ENCODE measurements around the gene MAPKAPK5. TPM values are rescaled to one million over a fixed set of nuclear protein-coding genes. Genes with fewer than 3 reads are reported as not detected.
"Not testable (repeated sequence)": the region's sequence is repeated elsewhere in the genome, so short reads cannot be mapped to it uniquely, and the experiment has no call there.

MAPKAPK5 gene
- total and polyA plus RNA-seq, 2 donors (not counting 3 experiments of a cell fraction or from before 2014, with no cell fraction given): 22.8 to 47.1 TPM

DNA sequence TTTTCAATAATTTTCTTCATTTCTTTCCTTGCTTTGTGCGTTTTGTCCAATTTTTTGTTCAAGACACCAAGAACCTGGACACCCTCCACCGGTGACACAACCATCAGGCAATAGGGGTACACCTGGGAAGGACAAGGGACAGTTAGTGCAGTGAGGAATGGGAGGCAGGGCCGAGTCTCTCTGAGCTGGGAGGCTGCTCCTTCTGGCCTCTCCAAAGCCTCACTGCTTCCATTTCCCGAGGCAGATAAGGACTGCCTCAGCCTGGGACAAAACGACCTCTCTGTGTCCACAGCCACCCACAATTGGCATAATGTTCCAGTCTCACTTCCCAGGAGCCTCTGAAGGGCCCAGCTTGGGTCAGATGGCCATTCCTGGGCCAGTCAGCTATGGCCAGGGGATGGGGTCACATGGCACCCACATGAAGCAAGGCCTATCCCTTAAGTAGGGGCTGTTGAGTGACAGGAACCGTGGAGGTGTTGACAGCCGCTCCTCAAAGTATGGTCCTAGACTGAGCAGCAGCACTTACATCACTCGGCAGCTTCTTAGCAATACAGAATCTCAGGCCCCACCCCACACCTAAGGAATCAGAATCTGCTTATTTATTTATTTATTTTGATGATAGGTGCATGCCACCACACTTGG lies 13.6 kb upstream of the MAPKAPK5 start:
- no peak for FAIRE-seq
- dilution Hi-C loops (cut with MboI; ENCODE audit: extremely low pct_ligation_motif_present, low sequenced_read_pairs): no loop called here
- POLR2A ChIA-PET: no interaction called here

GRCh38 chr12:111829635-111830034 lies 12.4 kb upstream of the MAPKAPK5 start:
- H4K20me1 ChIP-seq (replicated peaks; ENCODE audit: control insufficient read depth, extremely low read depth, insufficient read depth, low read length); H3K27ac ChIP-seq (ENCODE audit: insufficient read depth, low read depth, low read length); H3K4me1 ChIP-seq (ENCODE audit: control insufficient read depth, extremely low read depth, insufficient read depth, low read length); H3K9me1 ChIP-seq (replicated peaks; ENCODE audit: control insufficient read depth, extremely low read depth, insufficient read depth, low read length); H3K79me2 ChIP-seq (ENCODE audit: control insufficient read depth, insufficient read depth, low read length); FAIRE-seq; dilution Hi-C loops (cut with MboI; ENCODE audit: extremely low pct_ligation_motif_present, low sequenced_read_pairs); H3K36me3 ChIP-seq (ENCODE audit: control insufficient read depth in 2 of 2, extremely low read depth in 1 of 2, insufficient read depth in 2 of 2, low read length in 2 of 2); POLR2A ChIA-PET; CTCF ChIA-PET; H3K9me3 ChIP-seq (replicated peaks; ENCODE audit: control insufficient read depth, insufficient read depth, low read length); H3K9ac ChIP-seq (replicated peaks; ENCODE audit: extremely low read depth, insufficient read depth, low read length); BruUV-seq (replicated peaks); H3K27me3 ChIP-seq (ENCODE audit: control insufficient read depth in 2 of 2, insufficient read depth in 2 of 2, low read length in 2 of 2); DNase-seq (ENCODE audit: low read depth, low spot score); intact Hi-C loops (cut with micrococcal nuclease); H2AFZ ChIP-seq (ENCODE audit: low read depth, low read length); H3K4me3 ChIP-seq (replicated peaks in 1 of 3; ENCODE audit: insufficient read depth in 1 of 3, low read depth in 1 of 3, low read length in 3 of 3); H3K4me2 ChIP-seq (ENCODE audit: insufficient read depth, low read length): not testable (repeated sequence)

More for the DNA sequence above, 13.6 kb upstream of the MAPKAPK5 start:
- no TSS peak for BruUV-seq (replicated peaks)
- intact Hi-C loops (cut with micrococcal nuclease): no loop called here
- DNase-seq (ENCODE audit: low read depth, low spot score): no peak
- Histone ChIP-seq H3K36me3 (ENCODE audit: control insufficient read depth in 2 of 2, extremely low read depth in 1 of 2, insufficient read depth in 2 of 2, low read length in 2 of 2) (no peaks in the 10 kb centered on the region), H3K9me1 (replicated peaks; ENCODE audit: control insufficient read depth, extremely low read depth, insufficient read depth, low read length) (no peaks in the 10 kb centered on the region), H3K79me2 (ENCODE audit: control insufficient read depth, insufficient read depth, low read length) (no peaks in the 10 kb centered on the region), H3K9me3 (replicated peaks; ENCODE audit: control insufficient read depth, insufficient read depth, low read length) (no peaks in the 10 kb centered on the region), H3K4me1 (ENCODE audit: control insufficient read depth, extremely low read depth, insufficient read depth, low read length) (no peaks in the 10 kb centered on the region), H3K27ac (ENCODE audit: insufficient read depth, low read depth, low read length) (no peak overlapping the region), H4K20me1 (replicated peaks; ENCODE audit: control insufficient read depth, extremely low read depth, insufficient read depth, low read length) (no peaks in the 10 kb centered on the region), H3K4me3 (replicated peaks in 1 of 3; ENCODE audit: insufficient read depth in 1 of 3, low read depth in 1 of 3, low read length in 3 of 3) (no peak overlapping the region), H3K27me3 (ENCODE audit: control insufficient read depth in 2 of 2, insufficient read depth in 2 of 2, low read length in 2 of 2) (peaks cover 4 to 7% of the 10 kb centered on the region in 2 experiments), H3K4me2 (ENCODE audit: insufficient read depth, low read length) (no peak overlapping the region), H2AFZ (ENCODE audit: low read depth, low read length) (no peak overlapping the region), H3K9ac (replicated peaks; ENCODE audit: extremely low read depth, insufficient read depth, low read length) (no peak overlapping the region)
- no peak for TF ChIP-seq FOS (IDR thresholded peaks at IDR 0.05; ENCODE audit: borderline replicate concordance, insufficient read depth, low read length)
- TF ChIP-seq EZH2 (IDR thresholded peaks at IDR 0.05; ENCODE audit: borderline replicate concordance, low read depth, low read length, severe bottlenecking): no peak
- TF ChIP-seq MAX (IDR thresholded peaks at IDR 0.05; ENCODE audit: insufficient read depth, insufficient read length): no peak
- no peak for TF ChIP-seq GATA2 (IDR thresholded peaks at IDR 0.05; ENCODE audit: insufficient read depth, insufficient read length, low read depth, low read length)
- CTCF ChIA-PET: no interaction called here

DNA sequence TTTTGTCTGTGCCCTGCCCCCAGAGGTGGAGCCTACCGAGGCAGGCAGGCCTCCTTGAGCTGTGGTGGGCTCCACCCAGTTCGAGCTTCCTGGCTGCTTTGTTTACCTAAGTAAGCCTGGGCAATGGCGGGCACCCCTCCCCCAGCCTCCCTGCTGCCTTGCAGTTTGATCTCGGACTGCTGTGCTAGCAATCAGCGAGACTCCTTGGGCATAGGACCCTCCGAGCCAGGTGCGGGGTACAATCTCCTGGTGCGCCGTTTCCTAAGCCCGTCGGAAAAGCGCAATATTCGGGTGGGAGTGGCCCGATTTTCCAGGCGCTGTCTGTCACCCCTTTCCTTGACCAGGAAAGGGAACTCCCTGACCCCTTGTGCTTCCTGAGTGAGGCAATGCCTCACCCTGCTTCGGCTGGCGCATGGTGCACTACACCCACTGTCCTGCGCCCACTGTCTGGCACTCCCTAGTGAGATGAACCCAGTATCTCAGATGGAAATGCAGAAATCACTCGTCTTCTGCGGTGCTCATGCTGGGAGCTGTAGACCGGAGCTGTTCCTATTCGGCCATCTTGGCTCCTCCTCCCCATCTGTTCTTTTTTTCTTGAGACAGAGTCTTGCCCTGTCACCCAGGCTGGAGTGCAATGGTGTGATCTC lies 7.2 kb upstream of the MAPKAPK5 start:
- CTCF ChIA-PET; H3K9me1 ChIP-seq (replicated peaks; ENCODE audit: control insufficient read depth, extremely low read depth, insufficient read depth, low read length); intact Hi-C loops (cut with micrococcal nuclease); POLR2A ChIA-PET; H3K9ac ChIP-seq (replicated peaks; ENCODE audit: extremely low read depth, insufficient read depth, low read length); H3K27ac ChIP-seq (ENCODE audit: insufficient read depth, low read depth, low read length); H4K20me1 ChIP-seq (replicated peaks; ENCODE audit: control insufficient read depth, extremely low read depth, insufficient read depth, low read length); DNase-seq (ENCODE audit: low read depth, low spot score); H3K9me3 ChIP-seq (replicated peaks; ENCODE audit: control insufficient read depth, insufficient read depth, low read length); H3K4me1 ChIP-seq (ENCODE audit: control insufficient read depth, extremely low read depth, insufficient read depth, low read length); BruUV-seq (replicated peaks); H3K4me2 ChIP-seq (ENCODE audit: insufficient read depth, low read length); H3K4me3 ChIP-seq (replicated peaks in 1 of 3; ENCODE audit: insufficient read depth in 1 of 3, low read depth in 1 of 3, low read length in 3 of 3); FAIRE-seq; dilution Hi-C loops (cut with MboI; ENCODE audit: extremely low pct_ligation_motif_present, low sequenced_read_pairs); H2AFZ ChIP-seq (ENCODE audit: low read depth, low read length); H3K79me2 ChIP-seq (ENCODE audit: control insufficient read depth, insufficient read depth, low read length); H3K36me3 ChIP-seq (ENCODE audit: control insufficient read depth in 2 of 2, extremely low read depth in 1 of 2, insufficient read depth in 2 of 2, low read length in 2 of 2); H3K27me3 ChIP-seq (ENCODE audit: control insufficient read depth in 2 of 2, insufficient read depth in 2 of 2, low read length in 2 of 2): not testable (repeated sequence)

Measured in endothelial cell of umbilical vein (primary cell).